ENCODE results near the gene LIAS. TPM values are rescaled to one million over a fixed set of nuclear protein-coding genes. Genes with fewer than 3 reads are reported as not detected.

LIAS gene
- total RNA-seq, 2 donors from 2014 or later, result 11.2 to 15.3 TPM

DNA sequence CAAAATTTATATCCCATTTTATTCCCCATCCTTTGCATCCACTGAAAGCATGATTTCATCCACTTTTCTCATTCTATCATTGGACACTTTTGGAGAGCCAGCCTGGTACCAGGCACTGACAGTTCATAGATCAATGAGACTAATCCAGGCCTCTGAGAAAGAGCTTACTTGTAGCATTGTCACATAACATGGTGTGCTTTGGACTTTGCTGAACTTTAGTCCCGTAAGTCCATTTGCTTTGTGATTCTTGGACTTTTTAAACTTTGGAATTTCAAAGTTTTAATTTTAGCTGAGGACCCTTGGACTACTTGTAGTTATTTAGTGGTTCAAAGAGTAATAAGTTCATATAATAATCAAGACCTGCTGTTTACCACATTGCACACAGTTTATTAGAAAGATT, 11.5 kb downstream of the LIAS start:
- H3K4me3 ChIP-seq, result no peak overlapping the region
- intact Hi-C loops (cut with DNase I), result loop anchor here (2.0 kb wide), 1 partner anchor 506 kb away; the partner anchor contains the start of gene PDS5A
- no peaks in the 10 kb centered on the region for H3K36me3 ChIP-seq
- TF ChIP-seq, protein P1, sequence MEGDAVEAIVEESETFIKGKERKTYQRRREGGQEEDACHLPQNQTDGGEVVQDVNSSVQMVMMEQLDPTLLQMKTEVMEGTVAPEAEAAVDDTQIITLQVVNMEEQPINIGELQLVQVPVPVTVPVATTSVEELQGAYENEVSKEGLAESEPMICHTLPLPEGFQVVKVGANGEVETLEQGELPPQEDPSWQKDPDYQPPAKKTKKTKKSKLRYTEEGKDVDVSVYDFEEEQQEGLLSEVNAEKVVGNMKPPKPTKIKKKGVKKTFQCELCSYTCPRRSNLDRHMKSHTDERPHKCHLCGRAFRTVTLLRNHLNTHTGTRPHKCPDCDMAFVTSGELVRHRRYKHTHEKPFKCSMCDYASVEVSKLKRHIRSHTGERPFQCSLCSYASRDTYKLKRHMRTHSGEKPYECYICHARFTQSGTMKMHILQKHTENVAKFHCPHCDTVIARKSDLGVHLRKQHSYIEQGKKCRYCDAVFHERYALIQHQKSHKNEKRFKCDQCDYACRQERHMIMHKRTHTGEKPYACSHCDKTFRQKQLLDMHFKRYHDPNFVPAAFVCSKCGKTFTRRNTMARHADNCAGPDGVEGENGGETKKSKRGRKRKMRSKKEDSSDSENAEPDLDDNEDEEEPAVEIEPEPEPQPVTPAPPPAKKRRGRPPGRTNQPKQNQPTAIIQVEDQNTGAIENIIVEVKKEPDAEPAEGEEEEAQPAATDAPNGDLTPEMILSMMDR (IDR thresholded peaks at IDR 0.05), result no peak
- TF ChIP-seq POLR2AphosphoS5 (IDR thresholded peaks at IDR 0.05) (no peak), POLR2A (IDR thresholded peaks at IDR 0.05) (no peak)
- no peaks in the 10 kb centered on the region for H3K27me3 ChIP-seq (replicated peaks; ENCODE audit: insufficient read depth)
- H3K4me1 ChIP-seq (replicated peaks), result no peaks in the 10 kb centered on the region
- WGBS, result 100% methylated on average over 1 of the region's 1 CpG
- H3K27ac ChIP-seq, result no peak overlapping the region
- no peak for DNase-seq (ENCODE audit: low spot score)
- H3K9me3 ChIP-seq, result no peaks in the 10 kb centered on the region

GRCh38 chr4:39472396-39472795, 13.5 kb downstream of the LIAS start:
- TF ChIP-seq POLR2AphosphoS5 (IDR thresholded peaks at IDR 0.05) (no peak), POLR2A (IDR thresholded peaks at IDR 0.05) (no peak)
- TF ChIP-seq, protein P1 (IDR thresholded peaks at IDR 0.05), result no peak
- WGBS, result 88% methylated on average over 3 of the region's 3 CpGs
- no peaks in the 10 kb centered on the region for H3K36me3 ChIP-seq

DNA sequence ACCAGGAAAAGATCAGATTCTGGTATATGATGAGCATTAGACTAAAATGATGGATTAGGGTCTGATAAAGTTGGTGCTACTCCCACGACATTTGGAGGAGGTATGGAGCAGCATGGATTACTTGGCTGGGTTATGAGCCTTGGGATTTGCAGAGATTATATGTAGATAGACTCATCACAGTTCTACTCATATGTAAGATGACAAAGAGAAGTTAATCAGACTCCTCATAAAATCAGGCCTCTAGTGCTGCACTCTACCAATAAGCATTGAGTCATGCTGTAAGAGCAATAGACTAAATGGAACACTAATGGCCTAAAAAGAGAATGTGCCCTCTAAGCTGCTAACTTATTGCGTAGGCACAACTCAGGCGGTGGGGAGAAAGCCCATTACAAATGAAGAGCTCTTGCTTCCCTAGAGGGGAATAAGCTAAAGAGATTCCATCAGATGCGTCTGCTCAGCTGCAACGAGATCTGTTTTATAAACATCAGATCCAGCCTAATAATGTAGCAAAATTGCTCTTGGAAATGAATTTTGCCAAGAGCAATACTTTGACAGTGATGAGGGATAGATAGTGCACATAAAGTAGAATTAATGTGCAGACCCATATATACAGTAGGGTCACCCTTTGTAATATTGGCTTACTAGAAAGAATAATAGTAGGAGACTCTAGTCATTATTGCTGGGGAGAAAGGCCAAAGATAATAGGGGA, 17.5 kb downstream of the LIAS start:
- no peak for DNase-seq (ENCODE audit: low spot score)
- Histone ChIP-seq H3K36me3 (no peaks in the 10 kb centered on the region), H3K4me3 (no peak overlapping the region), H3K27me3 (replicated peaks; ENCODE audit: insufficient read depth) (no peaks in the 10 kb centered on the region), H3K9me3 (no peaks in the 10 kb centered on the region), H3K27ac (no peak overlapping the region), H3K4me1 (replicated peaks) (no peaks in the 10 kb centered on the region)
- TF ChIP-seq, protein P1 (IDR thresholded peaks at IDR 0.05), result no peak
- TF ChIP-seq POLR2AphosphoS5 (IDR thresholded peaks at IDR 0.05) (no peak), POLR2A (IDR thresholded peaks at IDR 0.05) (no peak)
- intact Hi-C loops (cut with DNase I), result no loop called here
- WGBS, result 79% methylated on average over 5 of the region's 5 CpGs

More at GRCh38 chr4:39472396-39472795, 13.5 kb downstream of the LIAS start:
- Histone ChIP-seq H3K9me3 (no peaks in the 10 kb centered on the region), H3K27me3 (replicated peaks; ENCODE audit: insufficient read depth) (no peaks in the 10 kb centered on the region), H3K27ac (no peak overlapping the region), H3K4me1 (replicated peaks) (no peaks in the 10 kb centered on the region), H3K4me3 (no peak overlapping the region)
- intact Hi-C loops (cut with DNase I), result no loop called here
- DNase-seq (ENCODE audit: low spot score), result no peak

DNA sequence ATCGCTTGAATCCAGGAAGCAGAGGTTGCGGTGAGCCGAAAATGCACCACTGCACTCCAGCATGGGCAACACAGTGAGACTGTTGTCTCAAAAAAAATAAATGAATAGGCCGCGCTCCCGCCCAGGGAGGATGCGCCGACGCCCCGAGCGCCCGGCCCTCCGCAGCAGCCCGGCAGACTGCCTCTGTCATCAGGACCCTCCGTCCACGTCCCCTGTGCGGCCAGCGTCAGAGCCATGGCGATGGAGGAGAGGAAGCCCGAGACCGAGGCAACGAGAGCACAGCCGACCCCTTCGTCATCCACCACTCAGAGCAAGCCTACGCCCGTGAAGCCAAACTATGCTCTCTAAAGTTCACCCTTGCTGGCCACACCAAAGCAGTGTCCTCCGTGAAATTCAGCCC, 21.4 kb downstream of the LIAS start:
- WGBS, result 96% methylated on average over 27 of the region's 27 CpGs
- H3K9me3 ChIP-seq, result no peaks in the 10 kb centered on the region

More for the DNA sequence above, 21.4 kb downstream of the LIAS start:
- DNase-seq (ENCODE audit: low spot score), result no peak
- Histone ChIP-seq H3K4me1 (replicated peaks) (no peaks in the 10 kb centered on the region), H3K36me3 (no peaks in the 10 kb centered on the region), H3K27ac (no peak overlapping the region), H3K4me3 (no peak overlapping the region), H3K27me3 (replicated peaks; ENCODE audit: insufficient read depth) (no peaks in the 10 kb centered on the region)
- intact Hi-C loops (cut with DNase I), result no loop called here
- no peak for TF ChIP-seq POLR2AphosphoS5 (IDR thresholded peaks at IDR 0.05)
- no peak for TF ChIP-seq POLR2A (IDR thresholded peaks at IDR 0.05)
- TF ChIP-seq, protein P1 (IDR thresholded peaks at IDR 0.05), result no peak
